HG02973 (cell line): Measurements from ENCODE around the gene LSM11.
"Not testable (repeated sequence)": the region's sequence is repeated elsewhere in the genome, so short reads cannot be mapped to it uniquely, and the experiment has no call there.

Experiments used
- ATAC-seq: cut with Tn5 transposase; IDR thresholded peaks from one replicate; pipeline ENCODE4 v1.9.1; 2021; ENCODE audit warnings: moderate library complexity; ENCODE audit not compliant: unreplicated experiment

LSM11 gene

GRCh38 chr5:157743163-157744050 is at the start of gene LSM11:
Gene LSM11 (plus strand): TSS chr5:157743712. CDS start chr5:157743751, 39 bp downstream.
- peak; percentile 82 for ATAC-seq

- not testable (repeated sequence) for ATAC-seq
Observed at GRCh38 chr5:157693816-157694215, 49.7 kb upstream of the LSM11 start.

- not testable (repeated sequence) for ATAC-seq
Observed at GRCh38 chr5:157696154-157696553, 47.4 kb upstream of the LSM11 start.

GRCh38 chr5:157698674-157699073 is 44.8 kb upstream of the LSM11 start:
- not testable (repeated sequence) for ATAC-seq

- no peak for ATAC-seq
Observed at GRCh38 chr5:157703736-157704135, 39.8 kb upstream of the LSM11 start.

- ATAC-seq: no peak
Observed at GRCh38 chr5:157708866-157709265, 34.6 kb upstream of the LSM11 start.

- ATAC-seq: no peak
Observed at GRCh38 chr5:157709346-157709745, 34.2 kb upstream of the LSM11 start.

GRCh38 chr5:157710431-157710830 is 33.1 kb upstream of the LSM11 start:
- ATAC-seq: no peak

- no peak for ATAC-seq
Observed at GRCh38 chr5:157710882-157711281, 32.6 kb upstream of the LSM11 start.

GRCh38 chr5:157713830-157714595 is 29.5 kb upstream of the LSM11 start:
- no peak for ATAC-seq

- ATAC-seq: no peak
Observed at GRCh38 chr5:157714596-157714864, 29.0 kb upstream of the LSM11 start.

GRCh38 chr5:157718519-157718918 is 25.0 kb upstream of the LSM11 start:
- ATAC-seq: no peak

- no peak for ATAC-seq
Observed at GRCh38 chr5:157719245-157719644, 24.3 kb upstream of the LSM11 start.

GRCh38 chr5:157721159-157721558 is 22.4 kb upstream of the LSM11 start:
- no peak for ATAC-seq

GRCh38 chr5:157722895-157723294 is 20.6 kb upstream of the LSM11 start:
- not testable (repeated sequence) for ATAC-seq

GRCh38 chr5:157726607-157727006 is 16.9 kb upstream of the LSM11 start:
- not testable (repeated sequence) for ATAC-seq

- not testable (repeated sequence) for ATAC-seq
Observed at GRCh38 chr5:157727858-157728257, 15.7 kb upstream of the LSM11 start.

GRCh38 chr5:157729858-157730257 is 13.7 kb upstream of the LSM11 start:
- peak; percentile 63 for ATAC-seq

- ATAC-seq: no peak
Observed at GRCh38 chr5:157730900-157731271, 12.6 kb upstream of the LSM11 start.

GRCh38 chr5:157731272-157732129 is 12.0 kb upstream of the LSM11 start, which contains the start of gene THG1L:
Gene THG1L (plus strand): TSS chr5:157731420. CDS start chr5:157731441, 21 bp downstream.
- peak; percentile 91 for ATAC-seq

GRCh38 chr5:157732130-157732514 is 11.4 kb upstream of the LSM11 start:
- ATAC-seq: no peak
